ENCODE data around the gene ACACB. TPM values are rescaled to one million over a fixed set of nuclear protein-coding genes. Genes with fewer than 3 reads are reported as not detected.
A peak's percentile ranks its signal among the peaks of the same experiment; 100 is the strongest.

ACACB gene
- total and polyA plus RNA-seq, 2 donors from 2014 or later = 13.8 to 56.8 TPM

GRCh38 chr12:109127533-109128242, 11.3 kb downstream of the ACACB start:
- FAIRE-seq (no peak), DNase-seq (no peak)
- TF ChIP-seq CTCF (IDR thresholded peaks at IDR 0.05; ENCODE audit: borderline replicate concordance, extremely low read depth, insufficient read depth) = no peak
- Histone ChIP-seq H3K27ac (ENCODE audit: low read depth in 2 of 2, low read length in 2 of 2) (no peak overlapping the region), H3K4me3 (ENCODE audit: low read length in 3 of 3) (no peak overlapping the region), H3K27me3 (ENCODE audit: control insufficient read depth, insufficient read depth, low read length) (no peaks in the 10 kb centered on the region), H3K36me3 (ENCODE audit: control insufficient read depth in 2 of 3, insufficient read depth in 3 of 3, low read length in 3 of 3) (peaks cover 0 to 5% (median 0%) of the 10 kb centered on the region in 3 donors), H3K9me3 (ENCODE audit: control insufficient read depth in 2 of 3, insufficient read depth in 1 of 3, low read length in 3 of 3) (no peaks in the 10 kb centered on the region), H3K4me1 (ENCODE audit: control insufficient read depth in 2 of 3, insufficient read depth in 2 of 3, low read depth in 1 of 3, low read length in 3 of 3) (peaks cover 0 to 14% (median 10%) of the 10 kb centered on the region in 3 donors), H3K9ac (ENCODE audit: low read length in 3 of 3) (no peak overlapping the region)
- intact Hi-C loops (cut with DNase I) = no loop called here

- intact Hi-C loops (cut with DNase I) = no loop called here
- FAIRE-seq = no peak
- no peak overlapping the region for H3K4me3 ChIP-seq (ENCODE audit: low read length in 3 of 3)
- H3K27me3 ChIP-seq (ENCODE audit: control insufficient read depth, insufficient read depth, low read length) = no peaks in the 10 kb centered on the region
- no peak for TF ChIP-seq CTCF (IDR thresholded peaks at IDR 0.05; ENCODE audit: borderline replicate concordance, extremely low read depth, insufficient read depth)
- peak in 1 of 5 donors; percentile 18 for DNase-seq
- no peaks in the 10 kb centered on the region for H3K9me3 ChIP-seq (ENCODE audit: control insufficient read depth in 2 of 3, insufficient read depth in 1 of 3, low read length in 3 of 3)
- H3K4me1 ChIP-seq (ENCODE audit: control insufficient read depth in 2 of 3, insufficient read depth in 2 of 3, low read depth in 1 of 3, low read length in 3 of 3) = peaks cover 0 to 14% (median 14%) of the 10 kb centered on the region in 3 donors
- H3K36me3 ChIP-seq (ENCODE audit: control insufficient read depth in 2 of 3, insufficient read depth in 3 of 3, low read length in 3 of 3) = peaks cover 0 to 5% (median 0%) of the 10 kb centered on the region in 3 donors
- H3K9ac ChIP-seq (ENCODE audit: low read length in 3 of 3) = peak overlapping the region in 1 of 3 donors; percentile 60
- peak overlapping the region; percentile 74 to 78 for H3K27ac ChIP-seq (ENCODE audit: low read depth in 2 of 2, low read length in 2 of 2)
Observed at GRCh38 chr12:109130297-109131153, 14.1 kb downstream of the ACACB start.

- intact Hi-C loops (cut with DNase I) = no loop called here
- H3K27me3 ChIP-seq (ENCODE audit: control insufficient read depth, insufficient read depth, low read length) = no peaks in the 10 kb centered on the region
- H3K9me3 ChIP-seq (ENCODE audit: control insufficient read depth in 2 of 3, insufficient read depth in 1 of 3, low read length in 3 of 3) = no peaks in the 10 kb centered on the region
- no peak for TF ChIP-seq CTCF (IDR thresholded peaks at IDR 0.05; ENCODE audit: borderline replicate concordance, extremely low read depth, insufficient read depth)
- DNase-seq = peak in 4 of 5 donors; percentile 80 to 86 (median 82)
- H3K36me3 ChIP-seq (ENCODE audit: control insufficient read depth in 2 of 3, insufficient read depth in 3 of 3, low read length in 3 of 3) = no peaks in the 10 kb centered on the region
- H3K9ac ChIP-seq (ENCODE audit: low read length in 3 of 3) = peak overlapping the region in 1 of 3 donors; percentile 60
- H3K4me1 ChIP-seq (ENCODE audit: control insufficient read depth in 2 of 3, insufficient read depth in 2 of 3, low read depth in 1 of 3, low read length in 3 of 3) = peaks cover 0 to 14% (median 14%) of the 10 kb centered on the region in 3 donors
- peak overlapping the region; percentile 74 to 78 for H3K27ac ChIP-seq (ENCODE audit: low read depth in 2 of 2, low read length in 2 of 2)
- H3K4me3 ChIP-seq (ENCODE audit: low read length in 3 of 3) = no peak overlapping the region
- FAIRE-seq = no peak
Observed at GRCh38 chr12:109131154-109132050, 15.0 kb downstream of the ACACB start.
